Naive thymus-derived CD4-positive, alpha-beta T cell (primary cell): ENCODE data around the gene CCDC134. TPM values are rescaled to one million over a fixed set of nuclear protein-coding genes. Genes with fewer than 3 reads are reported as not detected.
A peak's percentile ranks its signal among the peaks of the same experiment; 100 is the strongest.

ENCODE experiments used
- ATAC-seq: fragments of 150-1000 bp; cut with Tn5 transposase; 2 replicates; pipeline ENCODE4 v1.10.0; 2021; ENCODE audit warnings: mild to moderate bottlenecking, moderate library complexity
- CTCF ChIA-PET: fragments of 350-600 bp; sonication (Branson Sonifier 250); formaldehyde crosslinking; loops from one replicate; lab custom pipeline; 2021; ENCODE audit warnings: antibody characterized with exemption; lab: Charles Lee
- POLR2A ChIA-PET: fragments of 350-600 bp; sonication (Branson Sonifier 250); formaldehyde crosslinking; loops from one replicate; lab custom pipeline; 2021; ENCODE audit warnings: antibody characterized with exemption, inconsistent platforms; lab: Charles Lee
- DNase-seq, 9 donors: peaks; one replicate each; pipeline versions ENCODE4 v3.0.0 to v3.0.0-alpha.2; 2020 to 2022; ENCODE audit warnings: mixed read lengths in 1 of 9
- H3K27ac ChIP-seq: one replicate; pipeline ENCODE4 v1.7.0; 2013; ENCODE audit warnings: mild to moderate bottlenecking, low read depth, low read length, moderate library complexity
- H3K27me3 ChIP-seq, 2 donors: one replicate each; pipeline ENCODE4 v1.7.0; 2013; ENCODE audit warnings: low read length in 2 of 2, mild to moderate bottlenecking in 2 of 2, moderate library complexity in 2 of 2; ENCODE audit not compliant: control insufficient read depth in 2 of 2, insufficient read depth in 2 of 2
- H3K36me3 ChIP-seq, 3 experiments: 1 replicate in 2 of 3; 2 replicates in 1 of 3; pipeline ENCODE4 v1.7.0; 2013; ENCODE audit warnings: low read length in 3 of 3, mild to moderate bottlenecking in 3 of 3, moderate library complexity in 1 of 3; ENCODE audit not compliant: insufficient read depth in 3 of 3, control insufficient read depth in 2 of 3
- H3K4me1 ChIP-seq, 2 donors: one replicate each; pipeline ENCODE4 v1.7.0; 2013; ENCODE audit warnings: low read length in 2 of 2, mild to moderate bottlenecking in 2 of 2, moderate library complexity in 1 of 2; ENCODE audit not compliant: control insufficient read depth in 2 of 2, insufficient read depth in 2 of 2
- H3K4me3 ChIP-seq: 2 replicates; pipeline ENCODE4 v1.7.0; 2013; ENCODE audit warnings: mild to moderate bottlenecking, low read length
- H3K9me3 ChIP-seq, 3 experiments: 1 replicate in 2 of 3; 2 replicates in 1 of 3; pipeline ENCODE4 v1.7.0; 2013; ENCODE audit warnings: low read length in 3 of 3; ENCODE audit not compliant: control insufficient read depth in 2 of 3
- H3K27ac Mint-ChIP-seq, 9 donors: one replicate each; pipeline ENCODE4 v1.8.0; 2020 to 2022; ENCODE audit warnings: mixed read lengths in 9 of 9, mild to moderate bottlenecking in 8 of 9, moderate library complexity in 5 of 9, inconsistent platforms in 2 of 9
- H3K27me3 Mint-ChIP-seq, 5 donors: one replicate each; pipeline ENCODE4 v1.8.0; 2021 to 2022; ENCODE audit warnings: mixed read lengths in 5 of 5, mild to moderate bottlenecking in 1 of 5
- H3K36me3 Mint-ChIP-seq, 5 donors: one replicate each; pipeline ENCODE4 v1.8.0; 2020 to 2022; ENCODE audit warnings: mixed read lengths in 5 of 5, mild to moderate bottlenecking in 3 of 5, inconsistent platforms in 1 of 5
- H3K4me1 Mint-ChIP-seq, 7 donors: one replicate each; pipeline ENCODE4 v1.8.0; 2020 to 2022; ENCODE audit warnings: mixed read lengths in 7 of 7, mild to moderate bottlenecking in 3 of 7, inconsistent platforms in 1 of 7
- H3K4me3 Mint-ChIP-seq, 10 donors: one replicate each; pipeline ENCODE4 v1.8.0; 2020 to 2022; ENCODE audit warnings: mild to moderate bottlenecking in 10 of 10, mixed read lengths in 10 of 10, moderate library complexity in 6 of 10, inconsistent platforms in 2 of 10
- H3K9me3 Mint-ChIP-seq, 11 donors: one replicate each; pipeline ENCODE4 v1.8.0; 2020 to 2022; ENCODE audit warnings: mixed read lengths in 11 of 11, mild to moderate bottlenecking in 4 of 11, inconsistent platforms in 1 of 11, moderate library complexity in 1 of 11
- intact Hi-C, 2 donors: fragments of 100-400 bp; cut with micrococcal nuclease; formaldehyde crosslinking; loops; one replicate each; pipeline ENCODE4 v1.15.1; 2023
- polyA plus RNA-seq, 2 donors: library from polyadenylated mRNA; unstranded; fragments of 300-500 nt; fragmentation: Illumina TruSeq; gene quantifications; one replicate each; pipeline ENCODE4 v1.2.3, GENCODE V29; 2021
- total RNA-seq, 6 experiments: library from RNA in 5 of 6; stranded (reverse) in 5 of 6; gene quantifications; 1 replicate in 5 of 6; 2 replicates in 1 of 6; pipeline ENCODE4 v1.2.3 and lab custom pipeline; 2021 to 2026

The CCDC134 gene
- total and polyA plus RNA-seq, 7 experiments from 2014 or later = 4.5 to 22.8 (median 16.4) TPM

DNA sequence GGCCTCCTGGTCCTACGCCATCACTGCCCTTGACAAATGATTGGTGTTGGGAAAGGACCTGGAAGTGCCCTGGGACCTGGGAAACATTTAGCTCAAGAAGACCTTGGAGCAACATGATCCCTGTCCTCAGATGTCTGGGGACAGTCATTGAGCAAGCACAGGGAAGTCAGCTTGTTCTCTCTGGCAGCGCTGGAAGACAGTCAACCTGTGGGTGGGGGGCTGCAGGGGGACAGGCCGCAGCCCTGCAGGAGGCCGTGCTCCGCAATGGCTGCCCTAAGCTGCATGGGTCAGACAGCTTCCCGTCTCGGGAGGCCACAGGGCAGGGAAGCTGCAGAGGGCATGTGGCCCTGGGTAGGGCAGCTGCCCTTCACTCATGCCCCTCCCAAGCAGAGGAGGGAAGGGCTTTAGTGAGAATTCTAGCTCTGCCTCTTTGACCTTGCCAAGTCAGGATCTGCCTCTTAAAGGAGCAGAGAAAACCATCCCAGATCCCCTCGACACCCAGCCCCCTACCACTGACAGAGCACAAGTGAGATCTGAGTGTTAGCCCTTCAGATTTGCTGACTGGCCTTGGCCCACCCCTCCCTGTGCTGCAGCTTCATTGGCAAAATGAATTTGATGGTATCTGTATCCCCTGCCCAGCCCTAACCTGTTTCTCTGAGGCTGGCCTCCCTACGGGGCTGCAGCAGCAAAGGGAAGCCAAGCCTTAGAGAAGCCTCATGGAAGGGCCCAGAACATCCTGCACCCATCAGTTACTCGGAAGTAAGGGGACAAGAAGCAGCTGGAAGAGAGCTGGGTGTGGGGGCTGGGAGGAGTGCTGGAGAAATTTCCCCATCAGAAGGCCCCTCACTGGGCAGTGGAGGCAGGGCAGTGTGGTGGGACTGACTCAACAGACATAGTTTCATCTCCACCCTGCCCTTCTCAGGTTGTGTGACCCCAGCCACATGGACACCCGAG, 26.2 kb downstream of the CCDC134 start:
- Mint-ChIP-seq H3K27ac (peak overlapping the region in 6 of 9 donors; percentile 24 to 77 (median 48)), H3K4me1 (peaks cover 5 to 46% (median 19%) of the 10 kb centered on the region in 7 donors)
- intact Hi-C loops = no loop called here

DNA sequence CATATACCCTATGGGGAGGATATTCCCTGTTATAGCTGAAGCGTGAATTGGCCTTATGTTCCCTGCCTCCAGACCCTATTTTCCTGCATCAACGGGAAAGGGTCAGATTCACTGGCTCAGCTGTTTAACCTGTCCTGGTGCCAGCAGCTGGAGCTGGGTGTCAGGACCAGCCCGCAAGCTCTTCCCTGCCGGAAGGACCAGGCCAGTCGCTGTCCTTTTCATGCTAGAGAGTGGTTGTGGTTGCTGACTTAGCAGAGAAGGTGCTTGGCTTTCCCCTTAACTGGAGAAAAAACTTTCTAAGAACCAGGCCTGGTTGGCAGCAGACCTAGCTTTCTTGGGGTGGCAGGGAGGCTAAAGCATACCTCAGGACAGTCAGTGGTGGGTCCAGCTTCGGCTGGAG, 27.2 kb downstream of the CCDC134 start:
- Mint-ChIP-seq H3K4me1 (peaks cover 5 to 41% (median 11%) of the 10 kb centered on the region in 7 donors), H3K27me3 (peaks cover 0 to 2% (median 0%) of the 10 kb centered on the region in 5 donors), H3K36me3 (peaks cover 0 to 35% (median 4%) of the 10 kb centered on the region in 5 donors), H3K9me3 (peaks cover 0 to 2% (median 0%) of the 10 kb centered on the region in 11 donors), H3K27ac (peak overlapping the region in 6 of 9 donors; percentile 19 to 99 (median 76)), H3K4me3 (no peak overlapping the region)
- Histone ChIP-seq H3K4me3 (no peak overlapping the region), H3K36me3 (peaks cover 0 to 28% (median 0%) of the 10 kb centered on the region in 3 experiments), H3K9me3 (no peaks in the 10 kb centered on the region), H3K27me3 (no peaks in the 10 kb centered on the region), H3K27ac (no peak overlapping the region), H3K4me1 (peaks cover 0 to 4% of the 10 kb centered on the region in 2 donors)
- DNase-seq = no peak
- ATAC-seq = no peak
- ChIA-PET POLR2A (interaction anchor here (0.6 to 3.3 kb wide), 3 partner anchors 28 to 881 kb away, joined by 3 to 17 read pairs (median 9); partner anchors contain the start of gene CCDC134), CTCF (interaction anchor here (1.0 kb wide), 2 partner anchors 30 to 113 kb away, joined by 3 read pairs; no protein-coding TSS in a partner anchor)
- intact Hi-C loops = no loop called here

More for the DNA sequence above, 26.2 kb downstream of the CCDC134 start:
- no peak overlapping the region for H3K4me3 Mint-ChIP-seq
- ChIA-PET POLR2A (interaction anchor here (0.8 to 3.3 kb wide), 2 partner anchors 35 to 113 kb away, joined by 3 to 17 read pairs; no protein-coding TSS in a partner anchor), CTCF (interaction anchor here (1.0 to 1.7 kb wide), 4 partner anchors 31 to 114 kb away, joined by 3 to 7 read pairs (median 4); no protein-coding TSS in a partner anchor)
- H3K4me3 ChIP-seq = no peak overlapping the region
- no peak for ATAC-seq
- H3K36me3 Mint-ChIP-seq = peaks cover 0 to 31% (median 4%) of the 10 kb centered on the region in 5 donors
- H3K9me3 ChIP-seq = no peaks in the 10 kb centered on the region
- H3K27me3 Mint-ChIP-seq = no peaks in the 10 kb centered on the region
- H3K4me1 ChIP-seq = no peaks in the 10 kb centered on the region
- H3K9me3 Mint-ChIP-seq = peaks cover 0 to 2% (median 0%) of the 10 kb centered on the region in 11 donors
- H3K27me3 ChIP-seq = no peaks in the 10 kb centered on the region
- peaks cover 0 to 25% (median 0%) of the 10 kb centered on the region in 3 experiments for H3K36me3 ChIP-seq
- no peak for DNase-seq
- H3K27ac ChIP-seq = no peak overlapping the region

DNA sequence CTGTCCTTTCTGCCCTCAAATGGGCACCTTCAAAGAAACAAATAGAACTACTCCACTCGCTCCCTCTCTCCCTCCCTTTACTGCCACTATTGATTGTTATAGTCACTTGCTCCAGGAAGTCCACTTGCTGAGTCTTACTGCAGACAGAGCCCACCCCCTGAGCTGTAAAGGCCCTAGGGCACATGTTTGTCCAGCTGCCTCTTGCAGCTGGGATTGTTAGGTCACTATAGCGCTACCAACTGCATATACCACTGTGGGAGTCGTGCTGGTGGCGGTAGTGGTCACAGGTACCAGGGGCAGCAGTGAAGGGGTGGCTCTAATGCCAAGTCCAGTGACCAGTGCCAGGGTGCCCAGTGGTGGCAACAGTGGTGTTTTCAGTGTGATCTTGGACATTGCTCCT, 28.0 kb downstream of the CCDC134 start:
- Histone ChIP-seq H3K27me3 (no peaks in the 10 kb centered on the region), H3K36me3 (peaks cover 0 to 26% (median 0%) of the 10 kb centered on the region in 3 experiments), H3K4me1 (peaks cover 0 to 4% of the 10 kb centered on the region in 2 donors), H3K27ac (peak overlapping the region; percentile 16), H3K4me3 (no peak overlapping the region), H3K9me3 (no peaks in the 10 kb centered on the region)
- H3K9me3 Mint-ChIP-seq = peaks cover 0 to 2% (median 0%) of the 10 kb centered on the region in 11 donors
- H3K36me3 Mint-ChIP-seq = peaks cover 0 to 34% (median 4%) of the 10 kb centered on the region in 5 donors
- H3K4me3 Mint-ChIP-seq = no peak overlapping the region
- H3K4me1 Mint-ChIP-seq = peaks cover 3 to 38% (median 6%) of the 10 kb centered on the region in 7 donors
- DNase-seq (no peak), ATAC-seq (no peak)
- peaks cover 0 to 2% (median 0%) of the 10 kb centered on the region in 5 donors for H3K27me3 Mint-ChIP-seq
- intact Hi-C loops = no loop called here
- CTCF ChIA-PET = interaction anchor here (2.2 kb wide), 1 partner anchor 112 kb away, joined by 12 read pairs; no protein-coding TSS in a partner anchor
- POLR2A ChIA-PET = interaction anchor here (1.2 to 8.0 kb wide), 4 partner anchors 29 to 112 kb away, joined by 5 to 61 read pairs (median 13); partner anchors contain the start of gene CCDC134
- H3K27ac Mint-ChIP-seq = peak overlapping the region in 8 of 9 donors; percentile 16 to 99 (median 72)

DNA sequence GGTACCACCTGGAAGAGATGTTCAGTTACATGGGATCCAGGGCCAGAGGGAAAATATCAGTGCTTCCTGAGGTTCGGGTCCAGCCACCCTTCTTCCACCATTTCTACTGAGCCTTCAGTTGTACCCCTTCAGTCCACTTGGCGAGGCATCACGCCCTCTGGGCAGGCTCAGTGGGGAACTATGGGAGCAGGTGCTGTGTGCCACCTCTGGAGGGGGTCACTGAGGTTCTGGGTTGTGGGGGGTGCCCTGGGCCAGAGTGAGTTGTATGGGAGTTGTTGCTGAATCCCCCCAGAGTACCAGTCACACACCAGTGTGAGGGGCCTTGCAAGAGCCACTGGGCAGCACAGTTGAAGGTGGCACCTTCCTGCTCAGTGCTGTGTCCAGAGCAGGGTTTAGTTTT, 29.7 kb downstream of the CCDC134 start:
- intact Hi-C loops = loop anchor here in 1 of 2 donors (10.0 kb wide), 1 partner anchor 245 kb away; the partner anchor contains the start of genes NAGA, PHETA2 and SMDT1
- POLR2A ChIA-PET = interaction anchor here (0.7 to 8.0 kb wide), 3 partner anchors 48 to 138 kb away, joined by 3 to 61 read pairs (median 52); no protein-coding TSS in a partner anchor
- Mint-ChIP-seq H3K9me3 (peaks cover 0 to 2% (median 0%) of the 10 kb centered on the region in 11 donors), H3K27ac (peak overlapping the region; percentile 5 to 99 (median 71)), H3K4me1 (peaks cover 11 to 47% (median 19%) of the 10 kb centered on the region in 7 donors), H3K4me3 (peak overlapping the region in 1 of 10 donors; percentile 12), H3K36me3 (peaks cover 0 to 36% (median 0%) of the 10 kb centered on the region in 5 donors), H3K27me3 (peaks cover 0 to 2% (median 0%) of the 10 kb centered on the region in 5 donors)
- no peaks in the 10 kb centered on the region for H3K27me3 ChIP-seq
- H3K27ac ChIP-seq = no peak overlapping the region
- H3K9me3 ChIP-seq = no peaks in the 10 kb centered on the region
- H3K4me3 ChIP-seq = no peak overlapping the region
- CTCF ChIA-PET = interaction anchor here (2.2 kb wide), 1 partner anchor 110 kb away, joined by 12 read pairs; no protein-coding TSS in a partner anchor
- peaks cover 0 to 10% of the 10 kb centered on the region in 2 donors for H3K4me1 ChIP-seq
- peak in 1 of 9 donors; percentile 12 for DNase-seq
- ATAC-seq = no peak
- peaks cover 0 to 19% (median 0%) of the 10 kb centered on the region in 3 experiments for H3K36me3 ChIP-seq

DNA sequence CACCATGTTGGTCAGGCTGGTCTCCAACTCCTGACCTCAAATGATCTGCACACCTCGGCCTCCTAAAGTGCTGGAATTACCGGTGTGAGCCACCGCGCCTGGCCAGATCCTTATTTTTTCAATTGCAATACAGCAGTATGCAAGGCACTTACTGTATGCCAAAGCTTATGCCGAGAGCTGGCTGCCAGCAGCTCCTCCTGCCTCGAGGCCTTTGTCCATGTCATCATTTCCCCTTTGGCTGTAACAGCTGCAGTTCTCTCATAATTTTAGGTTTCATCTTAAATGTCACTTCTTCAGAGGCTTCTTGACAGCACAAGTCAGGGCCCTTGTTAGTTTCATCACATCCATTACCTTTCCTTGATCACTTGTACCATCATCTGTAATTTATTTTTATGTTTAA, 30.9 kb downstream of the CCDC134 start:
- Histone ChIP-seq H3K27me3 (no peaks in the 10 kb centered on the region), H3K36me3 (peaks cover 0 to 7% (median 0%) of the 10 kb centered on the region in 3 experiments), H3K4me3 (no peak overlapping the region), H3K4me1 (peaks cover 0 to 10% of the 10 kb centered on the region in 2 donors), H3K9me3 (no peaks in the 10 kb centered on the region), H3K27ac (peak overlapping the region; percentile 97)
- Mint-ChIP-seq H3K27ac (peak overlapping the region; percentile 72 to 100 (median 99)), H3K27me3 (peaks cover 0 to 2% (median 0%) of the 10 kb centered on the region in 5 donors), H3K4me3 (peak overlapping the region in 6 of 10 donors; percentile 29 to 96 (median 92)), H3K36me3 (peaks cover 0 to 40% (median 0%) of the 10 kb centered on the region in 5 donors), H3K9me3 (peaks cover 0 to 2% (median 0%) of the 10 kb centered on the region in 11 donors), H3K4me1 (peaks cover 9 to 54% (median 26%) of the 10 kb centered on the region in 7 donors)
- DNase-seq = no peak
- ATAC-seq = no peak
- ChIA-PET POLR2A (interaction anchor here (0.6 to 8.0 kb wide), 15 partner anchors 10 to 731 kb away, joined by 3 to 61 read pairs (median 6); partner anchors contain the start of genes CCDC134 and TNFRSF13C), CTCF (interaction anchor here (1.0 kb wide), 1 partner anchor 134 kb away, joined by 4 read pairs; no protein-coding TSS in a partner anchor)
- intact Hi-C loops = loop anchor here in 1 of 2 donors (10.0 kb wide), 1 partner anchor 243 kb away; the partner anchor contains the start of genes NAGA, PHETA2 and SMDT1
